MM.1S (cell line): ENCODE results near the gene CYP2C9.

Source experiments
- DNase-seq: peaks from one replicate; pipeline ENCODE4 v3.0.0-alpha.2; 2015
- H2AFZ ChIP-seq: fragments of 300-600 bp; sonication (generic); 2 replicates; pipeline ENCODE4 v1.6.0; 2016; ENCODE audit warnings: antibody characterized with exemption, low read length
- H3F3A ChIP-seq: fragments of 300-600 bp; sonication (generic); 2 replicates; pipeline ENCODE4 v1.6.1; 2016; ENCODE audit warnings: mild to moderate bottlenecking, antibody characterized with exemption, low read length, moderate library complexity, mixed read lengths; ENCODE audit not compliant: insufficient read depth
- H3K27ac ChIP-seq: fragments of 300-600 bp; sonication (generic); 2 replicates; pipeline ENCODE4 v1.5.1; 2016; ENCODE audit warnings: mild to moderate bottlenecking, low read length
- H3K27me3 ChIP-seq: fragments of 300-600 bp; sonication (generic); replicated peaks from 2 replicates; pipeline ENCODE4 v1.6.0; 2016; ENCODE audit warnings: low read length; ENCODE audit not compliant: insufficient read depth
- H3K36me3 ChIP-seq: fragments of 300-600 bp; sonication (generic); replicated peaks from 2 replicates; pipeline ENCODE4 v1.6.1; 2016; ENCODE audit warnings: mild to moderate bottlenecking, low read length, mixed read lengths; ENCODE audit not compliant: insufficient read depth
- H3K4me1 ChIP-seq: fragments of 300-600 bp; sonication (generic); 2 replicates; pipeline ENCODE4 v1.6.1; 2016; ENCODE audit warnings: low read length, mixed read lengths
- H3K4me2 ChIP-seq: fragments of 300-600 bp; sonication (generic); 2 replicates; pipeline ENCODE4 v1.6.0; 2016; ENCODE audit warnings: low read depth, low read length
- H3K4me3 ChIP-seq: fragments of 300-600 bp; sonication (generic); 2 replicates; pipeline ENCODE4 v1.5.1; 2016; ENCODE audit warnings: low read length, mixed read lengths
- H3K79me2 ChIP-seq: fragments of 300-600 bp; sonication (generic); 2 replicates; pipeline ENCODE4 v1.6.1; 2016; ENCODE audit warnings: mixed run types, low read length, mixed read lengths
- H3K9ac ChIP-seq: fragments of 300-600 bp; sonication (generic); 2 replicates; pipeline ENCODE4 v1.6.1; 2016; ENCODE audit warnings: low read length, mixed read lengths
- H3K9me2 ChIP-seq: fragments of 300-600 bp; sonication (generic); replicated peaks from 2 replicates; pipeline ENCODE4 v1.6.1; 2016; ENCODE audit warnings: mild to moderate bottlenecking, low read length, mixed read lengths; ENCODE audit not compliant: insufficient read depth
- H3K9me3 ChIP-seq: fragments of 300-600 bp; sonication (generic); replicated peaks from 2 replicates; pipeline ENCODE4 v1.6.1; 2016; ENCODE audit warnings: mild to moderate bottlenecking, low read length, mixed read lengths; ENCODE audit not compliant: insufficient read depth
- H4K20me1 ChIP-seq: fragments of 300-600 bp; sonication (generic); 2 replicates; pipeline ENCODE4 v1.6.1; 2016; ENCODE audit warnings: mild to moderate bottlenecking, low read length, moderate library complexity, mixed read lengths; ENCODE audit not compliant: insufficient read depth
- EZH2 ChIP-seq: fragments of 300-600 bp; sonication (generic); optimal IDR thresholded peaks from 2 replicates; pipeline ENCODE3; 2017; ENCODE audit warnings: low read depth, mild to moderate bottlenecking, antibody characterized with exemption, low read length, mixed read lengths
- EZH2phosphoT487 ChIP-seq: fragments of 300-600 bp; sonication (generic); IDR thresholded peaks from 2 replicates; pipeline ENCODE4 v1.6.1; 2018; ENCODE audit warnings: antibody characterized with exemption, low read length
- TF ChIP-seq, protein P1 (sequence below): fragments of 300-600 bp; sonication (generic); IDR thresholded peaks from 2 replicates; pipeline ENCODE4 v1.5.1; 2016; ENCODE audit warnings: antibody characterized with exemption, low read length, mixed read lengths

CYP2C9 gene

DNA sequence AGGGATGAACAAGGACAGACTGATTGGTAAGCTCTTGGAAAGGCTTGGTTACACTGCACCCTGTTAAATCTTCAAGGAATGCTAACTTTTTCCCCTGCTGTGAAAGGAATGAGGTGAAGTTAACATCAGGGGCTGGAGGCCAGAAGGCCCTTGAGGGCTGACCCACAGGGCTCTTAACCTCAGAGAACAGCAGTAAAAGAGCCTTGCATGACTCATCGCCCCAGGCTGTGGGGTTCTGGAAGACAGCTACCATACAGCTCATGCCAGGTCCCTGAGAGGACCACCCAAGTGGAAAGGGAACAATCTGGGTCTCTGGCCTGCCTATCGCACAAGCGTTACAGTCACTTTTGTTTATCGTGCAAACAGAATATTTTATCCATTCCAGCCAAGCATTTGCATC, 54.4 kb downstream of the CYP2C9 start:
- Histone ChIP-seq H3K27me3 (no peaks in the 10 kb centered on the region), H3K9me3 (no peaks in the 10 kb centered on the region), H2AFZ (no peak overlapping the region), H3K9ac (no peak overlapping the region), H4K20me1 (no peaks in the 10 kb centered on the region), H3K36me3 (no peaks in the 10 kb centered on the region), H3K4me1 (no peaks in the 10 kb centered on the region), H3K4me3 (no peak overlapping the region), H3K79me2 (no peaks in the 10 kb centered on the region), H3F3A (no peaks in the 10 kb centered on the region), H3K4me2 (no peak overlapping the region), H3K27ac (no peak overlapping the region), H3K9me2 (no peaks in the 10 kb centered on the region)
- TF ChIP-seq EZH2 (no peak), EZH2phosphoT487 (no peak)
- TF ChIP-seq, protein P1, sequence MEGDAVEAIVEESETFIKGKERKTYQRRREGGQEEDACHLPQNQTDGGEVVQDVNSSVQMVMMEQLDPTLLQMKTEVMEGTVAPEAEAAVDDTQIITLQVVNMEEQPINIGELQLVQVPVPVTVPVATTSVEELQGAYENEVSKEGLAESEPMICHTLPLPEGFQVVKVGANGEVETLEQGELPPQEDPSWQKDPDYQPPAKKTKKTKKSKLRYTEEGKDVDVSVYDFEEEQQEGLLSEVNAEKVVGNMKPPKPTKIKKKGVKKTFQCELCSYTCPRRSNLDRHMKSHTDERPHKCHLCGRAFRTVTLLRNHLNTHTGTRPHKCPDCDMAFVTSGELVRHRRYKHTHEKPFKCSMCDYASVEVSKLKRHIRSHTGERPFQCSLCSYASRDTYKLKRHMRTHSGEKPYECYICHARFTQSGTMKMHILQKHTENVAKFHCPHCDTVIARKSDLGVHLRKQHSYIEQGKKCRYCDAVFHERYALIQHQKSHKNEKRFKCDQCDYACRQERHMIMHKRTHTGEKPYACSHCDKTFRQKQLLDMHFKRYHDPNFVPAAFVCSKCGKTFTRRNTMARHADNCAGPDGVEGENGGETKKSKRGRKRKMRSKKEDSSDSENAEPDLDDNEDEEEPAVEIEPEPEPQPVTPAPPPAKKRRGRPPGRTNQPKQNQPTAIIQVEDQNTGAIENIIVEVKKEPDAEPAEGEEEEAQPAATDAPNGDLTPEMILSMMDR: no peak
- no peak for DNase-seq

DNA sequence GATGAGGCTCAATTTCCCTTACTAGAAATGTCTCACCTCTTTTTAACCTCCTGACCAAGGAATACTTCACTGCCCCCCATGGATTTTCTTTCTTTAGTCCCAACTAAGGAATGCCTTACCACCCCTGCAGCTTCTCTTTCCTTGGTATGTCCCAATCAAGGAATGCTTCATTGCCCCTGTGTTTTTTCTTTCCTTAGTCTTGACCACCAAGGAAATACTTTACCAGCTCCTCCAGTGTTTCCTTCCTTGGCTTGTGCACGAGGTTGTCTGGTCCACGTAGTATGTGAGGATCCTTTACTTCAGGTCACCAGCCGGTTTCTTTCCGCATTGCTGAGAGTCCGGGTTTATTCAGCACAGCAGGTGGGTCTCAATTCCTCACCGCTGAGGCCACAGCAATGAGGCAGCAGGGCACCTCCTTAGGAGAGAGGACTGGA, 59.3 kb downstream of the CYP2C9 start:
- no peaks in the 10 kb centered on the region for H3K4me1 ChIP-seq
- H3K9me3 ChIP-seq: no peaks in the 10 kb centered on the region
- no peaks in the 10 kb centered on the region for H3K9me2 ChIP-seq
- H3K4me3 ChIP-seq: no peak overlapping the region
- no peaks in the 10 kb centered on the region for H3F3A ChIP-seq
- H3K9ac ChIP-seq: no peak overlapping the region
- H2AFZ ChIP-seq: no peak overlapping the region
- DNase-seq: no peak
- no peaks in the 10 kb centered on the region for H3K79me2 ChIP-seq
- TF ChIP-seq, protein P1: no peak
- no peak for TF ChIP-seq EZH2
- TF ChIP-seq EZH2phosphoT487: no peak
- no peaks in the 10 kb centered on the region for H4K20me1 ChIP-seq
- no peak overlapping the region for H3K4me2 ChIP-seq
- no peaks in the 10 kb centered on the region for H3K27me3 ChIP-seq
- H3K27ac ChIP-seq: no peak overlapping the region
- H3K36me3 ChIP-seq: no peaks in the 10 kb centered on the region

DNA sequence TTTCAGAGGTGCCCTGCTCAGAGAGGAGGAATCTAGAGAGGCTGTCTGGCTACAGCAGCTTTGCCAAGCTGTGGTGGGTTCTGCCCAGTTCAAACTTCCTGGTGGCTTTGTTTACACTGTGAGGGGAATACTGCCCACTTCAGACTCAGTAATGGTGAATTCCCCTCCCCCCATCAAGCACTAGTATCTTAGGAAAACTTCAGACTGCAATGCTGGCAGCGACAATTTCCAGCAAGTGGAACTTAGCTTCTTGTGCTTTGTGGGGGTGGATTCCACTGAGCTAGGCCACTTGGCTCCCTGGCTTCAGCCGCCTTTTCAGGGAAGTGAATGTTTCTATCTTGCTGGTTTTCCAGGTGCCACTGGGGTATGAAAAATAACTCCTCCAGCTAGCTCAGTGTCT, 88.0 kb downstream of the CYP2C9 start:
- Histone ChIP-seq H3K27ac (no peak overlapping the region), H3K4me2 (no peak overlapping the region), H3K4me1 (no peaks in the 10 kb centered on the region), H3K27me3 (no peaks in the 10 kb centered on the region), H3K36me3 (no peaks in the 10 kb centered on the region), H3K9me3 (no peaks in the 10 kb centered on the region), H2AFZ (no peak overlapping the region), H3K79me2 (no peaks in the 10 kb centered on the region), H3F3A (no peaks in the 10 kb centered on the region), H3K9ac (no peak overlapping the region), H4K20me1 (no peaks in the 10 kb centered on the region), H3K9me2 (no peaks in the 10 kb centered on the region), H3K4me3 (no peak overlapping the region)
- TF ChIP-seq EZH2 (no peak), EZH2phosphoT487 (no peak)
- TF ChIP-seq, protein P1: no peak
- no peak for DNase-seq

DNA sequence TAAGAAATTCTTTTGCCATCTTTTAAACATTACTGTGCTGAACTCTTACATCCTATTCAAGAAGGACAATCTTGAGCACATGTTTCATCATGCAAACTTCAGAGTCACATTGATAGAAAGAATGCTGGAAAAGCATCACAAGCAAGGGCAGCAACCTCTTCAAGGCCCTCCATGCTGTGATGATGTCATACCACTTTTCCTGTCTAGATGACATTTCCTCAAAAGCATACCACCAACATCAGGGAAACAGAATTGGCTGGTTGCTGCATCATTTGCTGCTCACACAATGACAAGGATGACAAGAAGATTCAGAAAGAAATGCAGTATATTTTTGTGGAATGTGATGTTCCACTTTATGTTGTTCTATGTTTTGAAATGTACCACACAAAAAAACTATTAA, 93.2 kb downstream of the CYP2C9 start:
- H2AFZ ChIP-seq: no peak overlapping the region
- no peaks in the 10 kb centered on the region for H3K36me3 ChIP-seq
- H3K9me2 ChIP-seq: no peaks in the 10 kb centered on the region
- H4K20me1 ChIP-seq: no peaks in the 10 kb centered on the region
- H3K4me2 ChIP-seq: no peak overlapping the region
- no peaks in the 10 kb centered on the region for H3K27me3 ChIP-seq
- no peak overlapping the region for H3K27ac ChIP-seq
- TF ChIP-seq EZH2 (no peak), EZH2phosphoT487 (no peak)
- TF ChIP-seq, protein P1: no peak
- no peak for DNase-seq
- no peaks in the 10 kb centered on the region for H3F3A ChIP-seq
- no peak overlapping the region for H3K4me3 ChIP-seq
- no peak overlapping the region for H3K9ac ChIP-seq
- no peaks in the 10 kb centered on the region for H3K9me3 ChIP-seq
- H3K4me1 ChIP-seq: no peaks in the 10 kb centered on the region
- no peaks in the 10 kb centered on the region for H3K79me2 ChIP-seq
